ENCODE results near the gene ANO7. TPM values are rescaled to one million over a fixed set of nuclear protein-coding genes. Genes with fewer than 3 reads are reported as not detected.

ANO7 gene
- total and polyA plus RNA-seq, 11 donors: 0.67 to 3.0 (median 1.1) TPM

GRCh38 chr2:241239552-241240202 lies 51.2 kb downstream of the ANO7 start:
- WGBS, 4 donors: 94 to 97% (median 96%) methylated on average over 23 to 28 of the region's 28 CpGs
- Histone ChIP-seq H3K27ac (no peak overlapping the region), H3K4me3 (no peak overlapping the region), H3K9me3 (no peaks in the 10 kb centered on the region), H3K27me3 (no peaks in the 10 kb centered on the region), H3K36me3 (peaks cover 13 to 100% (median 100%) of the 10 kb centered on the region in 9 donors), H3K4me1 (no peaks in the 10 kb centered on the region)
- ATAC-seq: no peak
- intact Hi-C loops (cut with DNase I): no loop called here
- no peak for DNase-seq
- no peak for TF ChIP-seq CTCF (IDR thresholded peaks at IDR 0.05)
- no peak for TF ChIP-seq POLR2A (IDR thresholded peaks at IDR 0.05)

GRCh38 chr2:241240320-241241004 lies 52.0 kb downstream of the ANO7 start:
- no peak overlapping the region for H3K4me3 ChIP-seq
- WGBS, 4 donors: 91 to 96% (median 93%) methylated on average over 21 of the region's 21 CpGs
- DNase-seq (no peak), ATAC-seq (no peak)
- intact Hi-C loops (cut with DNase I): no loop called here
- H3K36me3 ChIP-seq: peaks cover 13 to 100% (median 100%) of the 10 kb centered on the region in 9 donors
- no peaks in the 10 kb centered on the region for H3K4me1 ChIP-seq
- no peaks in the 10 kb centered on the region for H3K27me3 ChIP-seq
- no peaks in the 10 kb centered on the region for H3K9me3 ChIP-seq
- H3K27ac ChIP-seq: no peak overlapping the region
- TF ChIP-seq POLR2A (IDR thresholded peaks at IDR 0.05): no peak
- no peak for TF ChIP-seq CTCF (IDR thresholded peaks at IDR 0.05)

- H3K36me3 ChIP-seq: peaks cover 13 to 100% (median 100%) of the 10 kb centered on the region in 9 donors
- no peaks in the 10 kb centered on the region for H3K27me3 ChIP-seq
- no peak for TF ChIP-seq POLR2A (IDR thresholded peaks at IDR 0.05)
- no peak for TF ChIP-seq CTCF (IDR thresholded peaks at IDR 0.05)
- WGBS, 4 donors: 91 to 93% (median 92%) methylated on average over 4 of the region's 4 CpGs
- no peaks in the 10 kb centered on the region for H3K9me3 ChIP-seq
- intact Hi-C loops (cut with DNase I): no loop called here
- no peak for DNase-seq
- H3K4me3 ChIP-seq: no peak overlapping the region
- no peak for ATAC-seq
- H3K27ac ChIP-seq: no peak overlapping the region
- no peaks in the 10 kb centered on the region for H3K4me1 ChIP-seq
Measured at GRCh38 chr2:241241669-241242068, 53.2 kb downstream of the ANO7 start.

- ATAC-seq (no peak), DNase-seq (no peak)
- H3K9me3 ChIP-seq: no peaks in the 10 kb centered on the region
- TF ChIP-seq POLR2A (IDR thresholded peaks at IDR 0.05) (no peak), CTCF (IDR thresholded peaks at IDR 0.05) (no peak)
- H3K36me3 ChIP-seq: peaks cover 13 to 100% (median 100%) of the 10 kb centered on the region in 9 donors
- H3K4me1 ChIP-seq: no peaks in the 10 kb centered on the region
- H3K27ac ChIP-seq: no peak overlapping the region
- H3K4me3 ChIP-seq: no peak overlapping the region
- 64 to 70% (median 70%) methylated on average over 14 of the region's 14 CpGs for WGBS, 4 donors
- no peaks in the 10 kb centered on the region for H3K27me3 ChIP-seq
- intact Hi-C loops (cut with DNase I): no loop called here
Measured at GRCh38 chr2:241242306-241242705, 53.8 kb downstream of the ANO7 start.
